SK-N-SH treated with all-trans-retinoic acid at 6 μM for 48 hours (cell line): ENCODE measurements around the gene NFIA.

Source experiments
- ESRRG ChIP-seq: fragments of 250-450 bp; sonication (Bioruptor Pico); IDR thresholded peaks from 2 replicates; pipeline ENCODE4 v1.6.1; 2021; ENCODE audit warnings: mild to moderate bottlenecking
- GLIS3 ChIP-seq: fragments of 250-450 bp; sonication (Bioruptor Pico); IDR thresholded peaks from 2 replicates; pipeline ENCODE4 v1.5.0; 2020; ENCODE audit warnings: mild to moderate bottlenecking, moderate library complexity
- ISL1 ChIP-seq: fragments of 250-450 bp; sonication (Bioruptor Pico); IDR thresholded peaks from 2 replicates; pipeline ENCODE4 v2.1.2; 2022; ENCODE audit warnings: mild to moderate bottlenecking, moderate library complexity
- OSR1 ChIP-seq: fragments of 250-450 bp; sonication (Bioruptor Pico); IDR thresholded peaks from 2 replicates; pipeline ENCODE4 v1.8.0; 2022; ENCODE audit warnings: moderate library complexity, mild to moderate bottlenecking, inconsistent platforms
- PATZ1 ChIP-seq: fragments of 250-450 bp; sonication (Bioruptor Pico); IDR thresholded peaks from 2 replicates; pipeline ENCODE4 v1.8.0; 2020; ENCODE audit warnings: mild to moderate bottlenecking, moderate library complexity, borderline replicate concordance
- POU6F1 ChIP-seq: fragments of 250-450 bp; sonication (Bioruptor Pico); IDR thresholded peaks from 2 replicates; pipeline ENCODE4 v1.8.0; 2021; ENCODE audit warnings: low read depth, mild to moderate bottlenecking, moderate library complexity, borderline replicate concordance
- PPARA ChIP-seq: fragments of 250-450 bp; sonication (Bioruptor Pico); IDR thresholded peaks from 2 replicates; pipeline ENCODE4 v1.5.0; 2020; ENCODE audit warnings: mild to moderate bottlenecking, borderline replicate concordance
- RARB ChIP-seq: fragments of 250-450 bp; sonication (Bioruptor Pico); IDR thresholded peaks from 2 replicates; pipeline ENCODE4 v1.8.0; 2021; ENCODE audit warnings: mild to moderate bottlenecking, moderate library complexity
- TOX ChIP-seq: fragments of 250-450 bp; sonication (Bioruptor Pico); IDR thresholded peaks from 2 replicates; pipeline ENCODE4 v1.8.0; 2021; ENCODE audit warnings: mild to moderate bottlenecking, moderate library complexity, borderline replicate concordance
- TF ChIP-seq, protein P1 (sequence below): fragments of 250-450 bp; sonication (Bioruptor Pico); IDR thresholded peaks from 2 replicates; pipeline ENCODE4 v1.5.1; 2020; ENCODE audit warnings: low read depth, mild to moderate bottlenecking, moderate library complexity
- TF ChIP-seq, protein P2 (sequence below): fragments of 250-450 bp; sonication (Bioruptor Pico); IDR thresholded peaks from 2 replicates; pipeline ENCODE4 v1.5.1; 2021; ENCODE audit warnings: mild to moderate bottlenecking, moderate library complexity

DNA sequence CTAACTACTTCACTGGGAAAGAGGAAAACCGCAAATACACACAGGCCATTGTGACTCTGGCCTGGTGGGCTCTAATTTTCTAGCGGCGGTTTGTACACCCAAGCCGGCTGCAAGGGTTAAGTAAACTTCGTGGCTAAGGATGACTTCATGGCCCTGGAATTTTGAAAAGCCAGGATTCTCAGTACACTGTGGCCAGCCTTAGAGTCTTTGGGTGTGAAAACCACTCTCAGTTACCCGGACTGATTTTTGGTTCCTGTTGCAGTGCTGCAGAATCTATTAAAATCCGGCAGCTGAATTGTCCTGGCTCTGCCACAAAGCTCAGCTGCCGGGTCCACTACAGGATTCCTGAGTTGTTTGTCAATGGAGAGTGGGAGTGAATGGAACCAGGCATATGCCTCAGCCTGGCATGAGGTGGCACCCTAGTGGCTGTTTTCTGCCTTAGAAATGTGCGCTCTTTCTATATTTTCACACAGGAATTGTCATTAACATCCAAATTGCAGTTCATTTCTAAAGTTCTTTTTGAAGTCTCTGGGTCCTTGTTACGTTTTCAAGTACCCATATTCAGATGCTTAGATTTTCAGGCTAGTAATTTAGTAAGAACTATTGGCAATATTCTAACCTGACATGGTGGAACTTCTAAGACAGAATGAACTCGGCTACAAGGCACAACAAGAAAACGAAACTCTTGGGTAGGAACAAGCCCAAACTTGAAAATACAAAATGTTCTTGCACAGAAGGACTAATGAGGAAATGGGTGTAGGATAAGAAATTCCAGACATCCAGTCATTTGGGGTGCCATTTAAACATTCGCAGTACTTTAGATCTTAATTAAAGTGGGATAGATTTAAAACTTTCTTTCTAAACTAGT lies 255.9 kb downstream of the NFIA start:
- TF ChIP-seq, protein P1, sequence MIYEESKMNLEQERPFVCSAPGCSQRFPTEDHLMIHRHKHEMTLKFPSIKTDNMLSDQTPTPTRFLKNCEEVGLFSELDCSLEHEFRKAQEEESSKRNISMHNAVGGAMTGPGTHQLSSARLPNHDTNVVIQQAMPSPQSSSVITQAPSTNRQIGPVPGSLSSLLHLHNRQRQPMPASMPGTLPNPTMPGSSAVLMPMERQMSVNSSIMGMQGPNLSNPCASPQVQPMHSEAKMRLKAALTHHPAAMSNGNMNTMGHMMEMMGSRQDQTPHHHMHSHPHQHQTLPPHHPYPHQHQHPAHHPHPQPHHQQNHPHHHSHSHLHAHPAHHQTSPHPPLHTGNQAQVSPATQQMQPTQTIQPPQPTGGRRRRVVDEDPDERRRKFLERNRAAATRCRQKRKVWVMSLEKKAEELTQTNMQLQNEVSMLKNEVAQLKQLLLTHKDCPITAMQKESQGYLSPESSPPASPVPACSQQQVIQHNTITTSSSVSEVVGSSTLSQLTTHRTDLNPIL (CRISPR knock-in tag) = peak; percentile 76
- no peak for TF ChIP-seq PPARA (CRISPR knock-in tag)
- no peak for TF ChIP-seq PATZ1
- TF ChIP-seq GLIS3 (CRISPR knock-in tag) = no peak
- no peak for TF ChIP-seq TOX
- no peak for TF ChIP-seq ESRRG (CRISPR knock-in tag)
- no peak for TF ChIP-seq OSR1
- no peak for TF ChIP-seq POU6F1
- no peak for TF ChIP-seq RARB (CRISPR knock-in tag)
- TF ChIP-seq, protein P2, sequence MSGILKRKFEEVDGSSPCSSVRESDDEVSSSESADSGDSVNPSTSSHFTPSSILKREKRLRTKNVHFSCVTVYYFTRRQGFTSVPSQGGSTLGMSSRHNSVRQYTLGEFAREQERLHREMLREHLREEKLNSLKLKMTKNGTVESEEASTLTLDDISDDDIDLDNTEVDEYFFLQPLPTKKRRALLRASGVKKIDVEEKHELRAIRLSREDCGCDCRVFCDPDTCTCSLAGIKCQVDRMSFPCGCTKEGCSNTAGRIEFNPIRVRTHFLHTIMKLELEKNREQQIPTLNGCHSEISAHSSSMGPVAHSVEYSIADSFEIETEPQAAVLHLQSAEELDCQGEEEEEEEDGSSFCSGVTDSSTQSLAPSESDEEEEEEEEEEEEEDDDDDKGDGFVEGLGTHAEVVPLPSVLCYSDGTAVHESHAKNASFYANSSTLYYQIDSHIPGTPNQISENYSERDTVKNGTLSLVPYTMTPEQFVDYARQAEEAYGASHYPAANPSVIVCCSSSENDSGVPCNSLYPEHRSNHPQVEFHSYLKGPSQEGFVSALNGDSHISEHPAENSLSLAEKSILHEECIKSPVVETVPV (CRISPR knock-in tag) = no peak
- TF ChIP-seq ISL1 (CRISPR knock-in tag) = 0 out of 2 replicates have a peak, but pooled peaks have one; percentile 34
